PC-3 (cell line): ENCODE data around the gene MRPL21. TPM values are rescaled to one million over a fixed set of nuclear protein-coding genes. Genes with fewer than 3 reads are reported as not detected.

Experiments used
- ATAC-seq: fragments of 200-7000 bp; cut with Tn5 transposase; 2 replicates; pipeline ENCODE4 v1.9.1; 2020; ENCODE audit warnings: mild to moderate bottlenecking, moderate library complexity
- BruUV-seq: library from RNA; stranded (reverse); fragments of 400-500 nt; replicated peaks from 2 replicates; lab custom pipeline; 2021; lab: Mats Ljungman, UMichigan
- CTCF ChIA-PET: fragments of 300-600 bp; sonication (Branson Sonifier 250); formaldehyde crosslinking; loops from one replicate; lab custom pipeline; 2022; ENCODE audit warnings: antibody characterized with exemption; lab: Charles Lee
- POLR2A ChIA-PET: fragments of 300-600 bp; sonication (Branson Sonifier 250); formaldehyde crosslinking; loops from one replicate; lab custom pipeline; 2022; ENCODE audit warnings: antibody characterized with exemption; ENCODE audit not compliant: unreplicated experiment; lab: Charles Lee
- DNase-seq: peaks from one replicate; pipeline ENCODE4 v3.0.0-alpha.2; 2015
- H2AFZ ChIP-seq: fragments of 300-600 bp; sonication (generic); 2 replicates; pipeline ENCODE4 v1.6.0; 2016; ENCODE audit warnings: antibody characterized with exemption, low read length
- H3F3A ChIP-seq: fragments of 300-600 bp; sonication (generic); one replicate; pipeline ENCODE4 v1.6.0; 2017; ENCODE audit warnings: antibody characterized with exemption, low read length, control low read depth, mild to moderate bottlenecking; ENCODE audit not compliant: unreplicated experiment
- H3K27ac ChIP-seq: fragments of 300-600 bp; sonication (generic); 2 replicates; pipeline ENCODE4 v1.5.1; 2016; ENCODE audit warnings: mild to moderate bottlenecking, low read length
- H3K27me3 ChIP-seq: fragments of 300-600 bp; sonication (generic); 2 replicates; pipeline ENCODE4 v1.6.1; 2016; ENCODE audit warnings: low read length, mixed read lengths
- H3K36me3 ChIP-seq: fragments of 300-600 bp; sonication (generic); 2 replicates; pipeline ENCODE4 v1.6.1; 2016; ENCODE audit warnings: low read depth, mixed run types, low read length, mixed read lengths
- H3K4me1 ChIP-seq: fragments of 300-600 bp; sonication (generic); 2 replicates; pipeline ENCODE4 v1.5.1; 2016; ENCODE audit warnings: low read length; ENCODE audit not compliant: insufficient read depth
- H3K4me2 ChIP-seq: fragments of 300-600 bp; sonication (generic); 2 replicates; pipeline ENCODE4 v1.6.0; 2016; ENCODE audit warnings: low read length
- H3K4me3 ChIP-seq: fragments of 300-600 bp; sonication (generic); 2 replicates; pipeline ENCODE4 v1.5.1; 2016; ENCODE audit warnings: mild to moderate bottlenecking, low read length, mixed read lengths
- H3K79me2 ChIP-seq: fragments of 300-600 bp; sonication (generic); 2 replicates; pipeline ENCODE4 v1.6.1; 2017; ENCODE audit warnings: low read length, mixed read lengths
- H3K9ac ChIP-seq: fragments of 300-600 bp; sonication (generic); 2 replicates; pipeline ENCODE4 v1.6.0; 2016; ENCODE audit warnings: mild to moderate bottlenecking, low read length
- H3K9me2 ChIP-seq: fragments of 300-600 bp; sonication (generic); replicated peaks from 2 replicates; pipeline ENCODE4 v1.6.1; 2016; ENCODE audit warnings: mixed run types, low read length, mixed read lengths
- H3K9me3 ChIP-seq: fragments of 300-600 bp; sonication (generic); 2 replicates; pipeline ENCODE4 v1.6.1; 2016; ENCODE audit warnings: low read length, mixed read lengths
- H4K20me1 ChIP-seq: fragments of 300-600 bp; sonication (generic); 2 replicates; pipeline ENCODE4 v1.6.1; 2016; ENCODE audit warnings: low read length, mixed read lengths
- EZH2 ChIP-seq: fragments of 300-600 bp; sonication (generic); IDR thresholded peaks from one replicate; pipeline ENCODE4 v1.6.1; 2017; ENCODE audit warnings: antibody characterized with exemption, mild to moderate bottlenecking, low read length; ENCODE audit not compliant: unreplicated experiment
- EZH2phosphoT487 ChIP-seq: fragments of 300-600 bp; sonication (generic); IDR thresholded peaks from 2 replicates; pipeline ENCODE4 v1.6.1; 2018; ENCODE audit warnings: mild to moderate bottlenecking, antibody characterized with exemption, low read length, borderline replicate concordance
- intact Hi-C: fragments of 100-400 bp; cut with micrococcal nuclease; formaldehyde crosslinking; loops from 2 replicates; pipeline ENCODE4 v1.9.0; 2023
- total RNA-seq: library from RNA; depleted of rRNA; stranded (reverse); fragments of >200 nt; gene quantifications from 2 replicates; pipeline ENCODE4 v1.2.3, GENCODE V29; 2014
- TF ChIP-seq, protein P1 (sequence below): fragments of 300-600 bp; sonication (generic); conservative IDR thresholded peaks from 2 replicates; pipeline ENCODE4 v1.5.1; 2017; ENCODE audit warnings: antibody characterized with exemption, low read depth, mild to moderate bottlenecking, low read length

MRPL21 gene
- total RNA-seq, 1 experiment from 2014 or later = 230 TPM

DNA sequence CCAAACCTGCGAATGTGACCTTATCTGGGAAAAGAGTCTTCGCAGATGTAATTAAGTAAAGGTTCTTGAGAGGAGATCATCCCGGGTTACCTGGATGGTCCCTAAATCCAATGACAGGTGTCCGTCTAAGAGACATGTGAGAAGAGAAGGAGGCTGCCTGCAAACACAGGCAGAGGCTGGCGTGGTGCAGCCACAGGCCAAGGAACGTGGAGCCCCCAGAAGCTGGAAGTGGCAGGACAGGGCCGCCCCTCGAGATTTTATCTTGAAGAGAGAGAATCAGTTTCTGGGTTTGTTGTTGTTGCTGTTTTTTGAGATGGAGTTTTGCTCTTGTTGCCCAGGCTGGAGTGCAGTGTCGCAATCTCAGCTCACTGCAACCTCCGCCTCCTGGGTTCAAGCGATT, 43.5 kb upstream of the MRPL21 start:
- no peak overlapping the region for H3K27ac ChIP-seq
- no peaks in the 10 kb centered on the region for H3F3A ChIP-seq
- ChIA-PET CTCF (no interaction called here), POLR2A (no interaction called here)
- ATAC-seq (no peak), DNase-seq (no peak)
- H3K36me3 ChIP-seq = no peaks in the 10 kb centered on the region
- no peaks in the 10 kb centered on the region for H3K27me3 ChIP-seq
- H3K79me2 ChIP-seq = no peaks in the 10 kb centered on the region
- no peaks in the 10 kb centered on the region for H3K9me2 ChIP-seq
- no peaks in the 10 kb centered on the region for H3K9me3 ChIP-seq
- H3K4me2 ChIP-seq = no peak overlapping the region
- BruUV-seq = no TSS peak
- no peak overlapping the region for H3K9ac ChIP-seq
- no peak overlapping the region for H3K4me3 ChIP-seq
- intact Hi-C loops = no loop called here
- no peaks in the 10 kb centered on the region for H4K20me1 ChIP-seq
- H2AFZ ChIP-seq = no peak overlapping the region
- TF ChIP-seq EZH2 (no peak), EZH2phosphoT487 (no peak)
- TF ChIP-seq, protein P1, sequence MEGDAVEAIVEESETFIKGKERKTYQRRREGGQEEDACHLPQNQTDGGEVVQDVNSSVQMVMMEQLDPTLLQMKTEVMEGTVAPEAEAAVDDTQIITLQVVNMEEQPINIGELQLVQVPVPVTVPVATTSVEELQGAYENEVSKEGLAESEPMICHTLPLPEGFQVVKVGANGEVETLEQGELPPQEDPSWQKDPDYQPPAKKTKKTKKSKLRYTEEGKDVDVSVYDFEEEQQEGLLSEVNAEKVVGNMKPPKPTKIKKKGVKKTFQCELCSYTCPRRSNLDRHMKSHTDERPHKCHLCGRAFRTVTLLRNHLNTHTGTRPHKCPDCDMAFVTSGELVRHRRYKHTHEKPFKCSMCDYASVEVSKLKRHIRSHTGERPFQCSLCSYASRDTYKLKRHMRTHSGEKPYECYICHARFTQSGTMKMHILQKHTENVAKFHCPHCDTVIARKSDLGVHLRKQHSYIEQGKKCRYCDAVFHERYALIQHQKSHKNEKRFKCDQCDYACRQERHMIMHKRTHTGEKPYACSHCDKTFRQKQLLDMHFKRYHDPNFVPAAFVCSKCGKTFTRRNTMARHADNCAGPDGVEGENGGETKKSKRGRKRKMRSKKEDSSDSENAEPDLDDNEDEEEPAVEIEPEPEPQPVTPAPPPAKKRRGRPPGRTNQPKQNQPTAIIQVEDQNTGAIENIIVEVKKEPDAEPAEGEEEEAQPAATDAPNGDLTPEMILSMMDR = no peak
- no peaks in the 10 kb centered on the region for H3K4me1 ChIP-seq

- POLR2A ChIA-PET = no interaction called here
Observed at GRCh38 chr11:68946416-68947090, 42.9 kb upstream of the MRPL21 start.

More at GRCh38 chr11:68946416-68947090, 42.9 kb upstream of the MRPL21 start:
- DNase-seq (peak; percentile 12), ATAC-seq (no peak)
- Histone ChIP-seq H3K79me2 (no peaks in the 10 kb centered on the region), H3K9me3 (no peaks in the 10 kb centered on the region), H3K27ac (no peak overlapping the region), H3K4me1 (no peaks in the 10 kb centered on the region), H3K4me3 (no peak overlapping the region), H4K20me1 (no peaks in the 10 kb centered on the region), H3F3A (no peaks in the 10 kb centered on the region), H3K9ac (no peak overlapping the region), H3K9me2 (no peaks in the 10 kb centered on the region), H3K36me3 (no peaks in the 10 kb centered on the region), H3K27me3 (no peaks in the 10 kb centered on the region), H3K4me2 (no peak overlapping the region), H2AFZ (no peak overlapping the region)
- no peak for TF ChIP-seq EZH2
- TF ChIP-seq, protein P1 = no peak
- TF ChIP-seq EZH2phosphoT487 = no peak
- intact Hi-C loops = no loop called here
- no TSS peak for BruUV-seq
- CTCF ChIA-PET = no interaction called here
